ENCODE results near the gene PLEKHG5. TPM values are rescaled to one million over a fixed set of nuclear protein-coding genes. Genes with fewer than 3 reads are reported as not detected.
"Not testable (repeated sequence)": the region's sequence is repeated elsewhere in the genome, so short reads cannot be mapped to it uniquely, and the experiment has no call there.

Gene PLEKHG5
- total RNA-seq, 2 donors from 2014 or later = 14.1 to 22.3 TPM

DNA sequence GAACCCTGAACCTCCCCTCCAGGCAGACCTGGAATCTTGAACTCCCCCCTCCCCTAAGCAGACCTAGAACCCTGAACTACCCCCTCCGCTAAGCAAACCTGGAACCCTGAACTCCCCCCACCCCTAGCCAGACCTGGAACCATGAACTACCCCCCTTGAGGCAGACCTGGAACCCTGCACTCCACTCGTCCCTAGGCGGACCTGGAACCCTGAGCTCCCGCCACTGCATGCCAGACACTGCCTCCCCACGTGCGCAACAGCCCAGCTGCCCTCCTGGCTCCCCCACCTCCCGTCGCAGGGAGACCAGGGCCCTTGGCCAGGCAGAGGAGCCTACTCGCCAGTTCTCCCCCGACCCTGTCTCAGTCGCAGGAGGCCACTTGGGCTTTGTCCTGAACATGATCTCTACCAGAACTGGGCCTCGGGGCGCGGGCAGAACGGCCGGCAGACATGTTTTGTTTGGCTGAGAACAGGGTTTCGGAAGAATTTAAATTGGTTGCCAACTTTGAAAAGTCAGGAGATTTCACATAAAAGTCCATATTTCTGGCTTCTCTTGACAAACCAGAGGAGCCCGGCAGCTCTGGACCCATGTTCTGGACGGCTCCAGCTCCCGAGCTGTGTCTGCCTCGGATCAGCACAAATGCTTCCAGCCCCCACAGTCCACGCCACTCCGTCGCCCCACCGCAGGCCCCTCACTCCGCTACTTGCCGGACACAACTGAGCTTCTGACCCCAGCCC lies 9.2 kb upstream of the PLEKHG5 start:
- ATAC-seq (no peak), DNase-seq (no peak)
- intact Hi-C loops (cut with DNase I, micrococcal nuclease) = no loop called here

DNA sequence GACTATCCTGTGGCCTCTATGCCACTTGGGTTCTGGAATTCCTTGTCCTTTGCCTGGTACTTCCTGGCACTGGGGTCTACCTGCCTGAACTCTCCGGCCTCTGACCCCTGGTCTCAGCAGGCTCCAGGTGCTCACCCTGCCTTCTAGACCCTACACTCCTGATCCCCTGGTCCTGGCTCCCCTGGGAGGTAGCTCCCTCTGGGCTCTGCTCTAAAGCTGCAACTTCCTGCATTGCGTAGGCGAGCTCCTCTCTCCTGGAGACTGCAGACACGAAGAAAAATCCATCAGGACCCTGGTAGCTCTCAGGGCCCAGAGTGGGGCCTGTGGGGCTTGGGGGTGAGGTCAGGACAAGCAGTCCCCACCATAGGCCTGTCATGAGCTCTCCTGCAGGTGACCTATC lies 7.8 kb upstream of the PLEKHG5 start:
- no peak for ATAC-seq
- no peak for DNase-seq
- intact Hi-C loops (cut with DNase I, micrococcal nuclease) = no loop called here

DNA sequence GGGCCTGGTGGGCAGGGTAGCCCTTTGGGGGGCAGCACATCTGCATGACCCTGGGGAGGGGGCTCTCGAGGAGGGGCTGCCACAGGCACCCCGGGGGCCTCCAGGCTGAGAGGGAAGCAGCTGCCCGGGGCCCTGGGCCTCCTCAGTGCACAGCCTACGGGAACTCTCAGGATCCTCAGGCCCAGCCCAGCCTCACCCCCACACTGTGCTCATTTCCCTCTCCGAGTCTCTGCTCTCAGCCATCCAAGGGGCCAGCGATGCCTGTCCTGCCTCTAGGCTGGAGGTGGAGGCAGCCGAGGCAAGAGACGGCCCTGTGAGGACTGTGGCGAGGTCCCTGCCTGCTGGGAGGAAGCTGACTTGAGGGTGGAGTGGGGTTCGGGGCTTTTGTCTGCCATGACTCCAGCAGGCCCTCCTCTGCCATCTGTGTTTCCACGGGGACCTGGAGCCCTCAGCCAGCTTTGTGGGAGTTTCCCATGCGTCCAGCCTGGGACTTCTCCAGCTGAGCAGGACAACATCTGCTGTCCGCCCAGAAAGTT lies 7.2 kb upstream of the PLEKHG5 start:
- no peak for DNase-seq
- intact Hi-C loops (cut with DNase I, micrococcal nuclease) = no loop called here
- no peak for ATAC-seq

DNA sequence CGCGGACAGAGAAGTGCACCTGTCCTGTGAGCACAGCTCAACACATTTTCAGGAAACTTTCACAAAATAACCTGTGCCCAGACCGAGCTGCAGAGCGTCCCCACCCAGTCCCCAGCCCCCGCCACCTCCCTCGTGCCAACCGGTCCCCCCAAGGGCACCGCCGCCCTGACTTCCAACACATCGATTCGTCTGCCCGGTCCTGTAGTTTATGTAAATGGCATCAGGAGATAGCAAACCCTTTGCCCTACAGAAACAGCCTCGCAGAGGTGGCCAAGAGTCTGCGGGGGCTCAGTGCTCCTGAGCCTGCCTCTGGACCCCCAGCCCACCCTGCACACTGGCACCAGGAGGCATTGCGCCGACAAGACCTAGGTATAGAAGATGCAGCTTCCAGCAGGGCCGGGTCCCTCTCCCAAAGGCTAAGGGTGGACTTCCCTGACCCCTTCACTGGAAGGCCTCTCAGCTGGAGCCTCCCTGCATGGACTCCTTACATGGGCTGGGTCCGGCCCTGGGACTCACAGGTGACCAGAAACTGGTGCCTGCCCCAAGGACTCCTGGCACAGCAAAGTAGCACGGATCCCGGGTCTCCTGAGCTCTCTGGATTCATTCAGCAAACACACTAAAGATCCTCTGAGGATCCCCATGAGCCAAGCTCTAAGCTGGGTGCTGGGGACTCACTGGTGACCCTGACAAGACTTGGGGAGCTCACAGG lies 6.6 kb upstream of the PLEKHG5 start:
- ATAC-seq (no peak), DNase-seq (no peak)
- intact Hi-C loops (cut with DNase I, micrococcal nuclease) = no loop called here

DNA sequence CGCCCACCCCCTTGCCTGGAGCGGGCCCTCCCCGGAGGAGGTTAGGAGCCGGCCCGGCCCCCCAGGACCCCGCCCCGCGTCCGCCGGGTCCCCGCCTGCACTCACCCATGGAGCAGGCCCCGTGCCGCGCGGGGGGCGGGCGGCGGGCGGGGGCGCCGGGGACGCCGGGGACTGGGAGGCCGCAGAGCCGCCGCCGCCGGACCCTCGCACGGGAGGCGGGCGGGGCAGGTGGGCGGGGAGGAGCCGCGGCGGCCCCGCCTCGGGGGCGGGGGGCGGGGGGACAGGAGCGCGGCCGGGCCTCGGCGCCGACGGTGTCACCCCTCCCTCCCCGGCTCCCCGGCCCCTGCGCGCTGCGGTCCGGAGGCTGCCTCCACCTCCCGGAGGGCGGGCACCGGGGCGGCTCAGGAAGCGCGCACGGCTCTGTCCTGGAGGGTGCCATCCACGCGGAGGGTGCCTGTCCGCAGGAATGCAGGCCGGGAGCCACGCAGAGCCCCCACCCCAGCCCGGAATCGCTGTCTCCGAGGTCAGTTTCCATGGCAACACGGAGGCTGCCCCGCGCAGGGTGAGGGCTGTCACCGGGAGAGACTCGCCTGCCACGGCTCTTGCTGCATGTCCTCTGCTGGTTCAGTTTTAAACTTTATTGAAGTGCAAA lies 5.9 kb upstream of the PLEKHG5 start:
- intact Hi-C loops (cut with DNase I, micrococcal nuclease) = no loop called here
- ATAC-seq (peak; percentile 57), DNase-seq (peak in 1 of 2 donors; percentile 44)

DNA sequence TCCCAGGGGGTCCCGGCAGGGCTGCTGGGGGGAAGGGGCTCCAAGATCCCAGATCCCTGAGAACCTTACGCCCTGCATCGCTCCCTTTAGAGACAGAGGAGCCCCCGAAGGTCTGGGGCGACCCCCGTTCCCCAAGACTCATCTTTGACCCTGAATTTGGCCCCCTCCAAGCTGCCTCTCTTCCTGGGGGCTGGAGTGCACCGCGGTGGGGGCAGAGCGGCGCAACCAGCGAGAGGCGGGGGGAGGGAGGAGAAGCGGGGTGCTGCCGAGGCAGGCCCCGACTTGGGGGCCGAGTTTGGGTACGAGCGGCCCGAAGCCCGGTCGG lies 5.4 kb upstream of the PLEKHG5 start:
- intact Hi-C loops (cut with DNase I, micrococcal nuclease) = no loop called here
- DNase-seq (no peak), ATAC-seq (no peak)

DNA sequence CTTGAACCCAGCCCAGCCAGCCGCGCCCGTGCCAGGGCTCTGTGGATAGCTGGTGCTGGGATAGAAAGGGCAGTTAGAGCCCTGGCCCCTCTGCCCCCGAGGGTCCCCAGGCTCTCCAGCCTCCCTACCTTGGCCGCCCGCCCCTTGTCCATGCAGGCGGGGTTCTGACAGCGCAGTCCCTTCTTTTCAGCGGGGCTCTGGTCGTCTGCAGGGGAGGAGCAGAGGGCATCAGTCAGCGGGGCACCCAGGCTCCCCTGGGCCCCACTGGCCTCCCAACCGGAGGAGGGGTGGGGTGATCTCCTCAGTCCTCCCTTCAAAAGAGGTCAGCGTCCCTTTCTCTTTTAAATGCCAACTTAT lies 4.9 kb upstream of the PLEKHG5 start:
- intact Hi-C loops (cut with DNase I, micrococcal nuclease) = no loop called here
- ATAC-seq (peak; percentile 8), DNase-seq (no peak)

DNA sequence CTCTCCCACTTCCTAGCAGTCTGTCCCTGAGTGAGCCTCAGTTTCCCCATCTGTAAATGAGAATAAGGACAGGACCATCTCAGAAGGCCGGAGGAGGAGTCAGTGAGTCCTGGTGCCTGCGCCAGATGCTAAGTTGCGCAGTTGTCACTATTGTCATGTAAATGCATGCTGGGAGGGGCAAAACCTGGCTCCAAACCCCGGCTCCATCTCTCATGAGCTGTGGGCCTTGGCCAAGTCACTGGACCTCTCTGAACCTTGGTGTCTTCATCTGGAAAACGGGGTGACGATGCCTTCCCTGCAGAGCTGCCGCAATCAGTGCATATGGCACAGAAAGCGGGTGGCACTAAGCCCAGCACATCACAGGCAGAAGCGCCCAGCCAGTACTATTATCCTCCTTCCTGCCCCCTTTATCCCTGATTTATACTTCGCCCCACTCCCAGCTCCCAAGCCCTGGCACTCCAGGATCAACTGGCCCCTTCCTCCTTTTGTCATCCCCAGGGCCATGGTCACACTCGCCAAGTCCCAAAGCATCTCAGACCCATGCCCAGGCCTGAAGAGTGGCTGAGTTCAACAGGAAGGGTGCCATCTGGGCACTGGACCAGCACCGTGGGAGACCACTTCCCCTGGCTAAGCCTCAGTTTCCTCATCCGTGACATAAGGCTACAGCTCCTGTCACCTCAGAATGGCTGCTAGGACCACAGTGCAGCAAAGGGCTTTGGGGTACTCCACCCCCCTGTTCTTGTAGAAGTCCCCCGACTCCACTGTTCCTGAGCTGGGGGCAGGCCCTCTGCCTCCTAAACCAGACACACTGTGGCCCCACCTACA lies 4.3 kb upstream of the PLEKHG5 start:
- no peak for ATAC-seq
- intact Hi-C loops (cut with DNase I, micrococcal nuclease) = no loop called here

DNA sequence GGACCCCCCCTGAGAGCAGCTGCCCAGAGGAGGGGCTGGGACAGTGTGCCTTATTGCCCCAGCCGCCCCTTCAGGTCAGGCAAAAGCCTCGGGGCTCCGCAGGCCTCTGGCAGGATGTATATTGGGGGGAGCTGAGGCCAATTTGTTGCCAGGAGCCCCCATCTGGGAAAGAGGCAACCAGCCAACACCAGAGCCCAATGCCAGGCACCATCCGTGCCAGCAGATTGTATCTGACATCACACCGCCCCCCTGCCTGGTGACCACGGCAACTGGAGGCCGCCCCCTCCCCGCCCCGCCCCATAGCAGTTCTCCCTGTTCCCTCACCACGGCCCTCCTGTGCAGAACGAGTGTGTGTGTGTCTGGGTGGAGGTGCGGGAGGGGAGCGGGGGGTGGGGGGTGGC lies 3.6 kb upstream of the PLEKHG5 start:
- intact Hi-C loops (cut with DNase I, micrococcal nuclease) = no loop called here
- ATAC-seq (no peak), DNase-seq (no peak)

More for the DNA sequence above, 4.3 kb upstream of the PLEKHG5 start:
- no peak for DNase-seq

DNA sequence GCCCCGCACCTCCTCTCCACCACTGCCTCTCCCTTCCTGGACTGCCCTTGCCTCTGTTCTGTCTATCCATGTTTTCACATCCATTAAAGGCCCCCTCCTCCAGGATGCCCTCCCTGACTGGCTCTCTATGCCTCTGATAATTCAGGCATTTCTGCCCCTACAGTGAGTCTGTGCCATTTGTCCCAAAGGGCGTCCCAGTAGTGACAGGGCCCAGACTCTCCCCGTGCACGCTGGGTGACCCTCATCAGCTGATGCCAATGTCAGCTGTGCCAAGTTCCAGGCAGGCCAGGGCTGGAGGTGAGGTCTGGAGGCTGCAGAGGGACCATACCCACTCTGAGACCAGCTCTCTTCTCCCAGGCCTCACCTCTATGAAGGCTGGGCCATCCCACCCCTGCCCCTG lies 3.2 kb upstream of the PLEKHG5 start:
- intact Hi-C loops (cut with DNase I, micrococcal nuclease) = no loop called here
- no peak for DNase-seq
- ATAC-seq = no peak

DNA sequence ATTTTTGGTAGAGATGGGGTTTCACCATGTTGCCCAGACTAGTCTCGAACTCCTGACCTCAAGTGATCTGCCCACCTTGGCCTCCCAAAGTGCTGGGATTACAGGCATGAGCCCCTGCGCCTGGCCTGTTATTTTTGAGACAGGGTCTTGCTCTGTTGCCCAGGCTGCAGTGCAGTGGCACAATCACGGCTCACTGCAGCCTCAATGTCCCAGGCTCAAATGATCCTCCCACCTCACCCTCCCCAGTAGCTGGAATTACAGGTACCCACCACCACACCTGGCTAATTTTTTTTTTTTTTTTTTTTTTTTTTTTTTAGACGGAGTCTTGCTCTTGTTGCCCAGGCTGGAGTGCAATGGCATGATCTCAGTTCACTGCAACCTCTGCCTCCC lies 2.4 kb upstream of the PLEKHG5 start:
- intact Hi-C loops (cut with DNase I, micrococcal nuclease); DNase-seq; ATAC-seq: not testable (repeated sequence)

DNA sequence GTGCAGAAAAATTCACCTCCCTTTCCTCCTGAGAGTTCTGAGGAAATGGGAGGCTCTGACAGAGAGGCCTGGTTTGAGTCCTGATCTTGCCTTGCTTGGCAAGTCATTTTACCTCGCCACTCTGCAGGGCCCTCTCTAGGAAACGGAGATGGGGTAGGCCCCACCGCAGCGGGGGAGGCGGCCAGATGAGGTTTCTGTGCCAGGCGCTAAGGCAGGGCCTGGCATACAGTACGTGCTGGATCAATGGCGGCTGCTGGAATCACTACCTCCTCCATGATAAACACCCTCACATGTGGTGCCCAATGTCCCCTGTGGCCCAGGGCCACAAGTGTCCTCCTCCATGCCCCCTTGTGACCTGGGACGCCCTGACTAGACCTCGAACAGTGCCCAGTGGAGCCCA lies 499 bp upstream of the PLEKHG5 start:
- ATAC-seq = no peak
- intact Hi-C loops (cut with DNase I, micrococcal nuclease) = no loop called here
- DNase-seq = no peak

DNA sequence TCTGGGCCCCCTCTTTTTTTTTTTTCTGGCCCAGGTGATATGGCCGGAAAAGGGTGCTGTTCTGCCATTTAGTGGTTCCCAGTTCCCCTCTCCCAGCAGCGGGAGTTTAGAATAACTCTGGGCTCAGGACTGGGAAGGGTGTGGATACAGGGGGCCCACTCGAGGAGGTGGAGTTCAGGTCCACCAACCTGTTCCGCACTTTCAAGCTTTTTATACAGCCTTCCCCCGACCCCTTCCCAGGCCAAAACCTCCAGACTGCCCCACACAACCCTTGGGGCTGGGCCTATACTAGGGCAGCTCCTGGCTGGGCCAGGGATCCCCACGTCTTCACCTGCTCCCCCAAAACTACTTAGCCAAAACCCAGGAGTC lies 402 bp downstream of the PLEKHG5 start:
- intact Hi-C loops (cut with DNase I, micrococcal nuclease) = no loop called here
- ATAC-seq (no peak), DNase-seq (no peak)

DNA sequence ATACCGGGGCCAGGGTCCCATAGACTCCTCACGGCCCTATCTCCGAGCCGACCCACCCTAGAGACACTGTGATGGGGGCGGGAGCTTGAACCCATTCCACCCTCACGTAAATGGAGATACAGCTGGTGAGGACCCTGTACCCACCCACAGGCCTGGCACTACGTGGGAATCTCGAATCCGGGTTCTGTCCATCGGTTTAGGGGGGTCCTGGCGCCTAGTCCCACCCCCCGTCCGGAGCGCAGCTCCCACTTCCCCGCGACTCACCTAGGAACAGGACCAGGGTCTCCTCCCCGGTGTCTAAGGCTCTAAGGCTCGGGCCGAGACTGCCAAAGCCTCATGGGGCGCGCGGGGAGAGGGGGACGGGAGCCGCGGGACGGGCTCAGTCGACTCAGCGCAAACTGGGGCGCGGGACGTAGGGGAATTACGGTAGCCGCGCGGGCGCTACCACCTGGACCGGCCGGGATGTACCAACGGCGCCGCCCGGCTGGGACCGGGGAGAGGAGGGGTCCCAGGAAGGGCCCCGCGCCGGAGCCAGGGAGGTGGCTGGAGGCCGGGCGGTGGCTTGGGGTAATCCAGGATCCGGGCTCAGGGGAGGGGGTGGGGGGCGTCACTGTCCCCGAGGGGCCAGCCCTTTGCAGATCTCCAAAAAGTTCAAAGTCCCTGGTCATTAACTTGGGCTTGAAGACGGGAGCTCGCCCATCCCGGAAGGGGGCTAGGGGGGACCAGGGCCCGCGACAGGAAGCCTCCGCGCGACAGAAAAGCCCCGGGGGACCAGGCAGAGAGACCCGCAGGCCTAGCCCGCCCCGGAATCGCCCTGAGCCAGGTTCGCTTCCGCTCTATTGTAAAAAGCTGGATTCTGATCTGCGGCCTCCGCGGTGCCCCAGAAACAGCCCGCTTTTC lies 1.0 kb downstream of the PLEKHG5 start:
- ATAC-seq (peak; percentile 75), DNase-seq (peak; percentile 75 to 87)
- intact Hi-C loops (cut with DNase I, micrococcal nuclease) = no loop called here

DNA sequence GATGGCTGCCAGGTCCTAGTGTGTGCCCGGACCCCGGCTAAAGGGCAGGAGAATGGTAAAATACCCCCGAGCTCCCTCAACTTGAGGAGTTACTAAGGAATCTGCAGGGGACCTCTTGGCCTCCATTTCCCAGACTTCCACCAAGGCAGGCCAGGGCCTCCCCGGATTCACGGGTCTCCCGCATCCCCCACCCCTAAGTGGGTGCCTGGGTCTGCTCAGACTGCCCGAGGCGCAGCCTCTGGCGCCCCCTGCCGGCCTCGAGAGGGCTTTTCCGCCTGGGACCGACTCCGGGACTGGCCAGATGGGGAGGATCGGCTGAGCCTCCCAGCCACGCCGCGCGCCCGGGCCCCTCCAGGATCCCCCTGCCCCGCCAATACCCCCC lies 1.7 kb downstream of the PLEKHG5 start:
- DNase-seq = peak in 1 of 2 donors; percentile 79
- intact Hi-C loops (cut with DNase I, micrococcal nuclease) = loop anchor here in 1 of 2 donors (5.0 kb wide), 1 partner anchor 158 kb away; no protein-coding TSS in a partner anchor
- ATAC-seq = peak; percentile 74

DNA sequence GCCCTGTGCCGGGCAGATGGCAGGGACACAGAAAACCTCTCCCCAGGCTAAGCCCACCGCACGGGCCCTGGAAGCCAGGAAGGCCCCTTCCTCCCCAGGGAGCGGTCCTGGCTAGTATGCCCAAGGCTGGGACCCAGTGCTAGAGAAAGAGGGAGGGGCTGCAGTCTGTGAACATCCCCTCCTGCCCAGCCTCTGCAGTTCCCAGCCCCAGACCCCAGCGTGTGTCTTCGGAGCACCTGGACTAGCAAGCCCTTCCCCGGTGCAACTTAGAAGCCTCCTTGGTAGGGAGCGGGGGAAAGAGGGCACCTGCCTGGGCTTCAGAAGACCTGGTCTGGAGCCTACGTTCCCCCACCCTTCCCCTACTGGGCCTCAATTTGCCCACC lies 2.1 kb downstream of the PLEKHG5 start:
- intact Hi-C loops (cut with DNase I, micrococcal nuclease) = loop anchor here in 1 of 2 donors (5.0 kb wide), 1 partner anchor 158 kb away; no protein-coding TSS in a partner anchor
- DNase-seq = no peak
- ATAC-seq = peak; percentile 10

DNA sequence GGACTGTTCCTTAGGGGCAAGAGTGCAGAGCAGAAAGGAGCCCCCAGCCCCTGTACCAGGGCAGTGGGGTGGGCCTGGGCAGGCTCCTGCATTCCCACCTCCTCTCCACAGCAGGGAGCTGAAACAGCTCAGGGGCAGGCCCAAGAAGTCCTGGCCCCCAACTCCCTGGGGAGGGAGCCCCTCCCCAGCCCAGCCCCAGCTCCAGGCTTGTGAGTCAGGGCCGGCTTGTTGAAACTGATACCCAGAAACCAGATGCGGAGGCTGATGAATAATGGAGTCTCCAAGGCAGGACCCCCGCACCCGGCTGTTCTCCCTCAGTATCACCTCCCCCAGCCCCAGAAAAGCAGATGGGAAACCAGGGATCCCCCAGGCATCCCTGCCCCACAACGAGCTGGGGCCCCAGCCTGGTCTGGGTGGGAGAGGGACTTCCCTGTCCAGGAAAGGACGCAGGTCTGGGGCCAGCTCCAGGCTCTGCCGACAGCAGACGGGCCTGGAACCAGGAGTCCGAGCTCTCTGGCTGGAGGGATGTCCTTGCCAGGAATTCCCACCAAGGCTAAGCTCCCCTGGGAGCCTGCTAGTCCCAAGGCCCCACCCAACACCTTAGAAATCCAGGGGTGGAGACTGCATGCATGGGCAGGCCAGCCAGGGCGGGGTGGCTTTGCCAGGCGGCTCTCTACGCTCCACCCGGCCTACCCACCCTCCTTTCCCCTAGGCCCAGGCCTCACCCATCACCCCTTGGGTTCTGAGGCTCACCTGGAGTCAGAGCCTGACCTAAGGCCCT lies 2.7 kb downstream of the PLEKHG5 start:
- ATAC-seq (peak; percentile 72), DNase-seq (peak; percentile 78 to 84)
- intact Hi-C loops (cut with DNase I, micrococcal nuclease) = loop anchor here in 1 of 2 donors (5.0 kb wide), 1 partner anchor 159 kb away; no protein-coding TSS in a partner anchor
